ENCODE measurements around the gene KCNJ9. TPM values are rescaled to one million over a fixed set of nuclear protein-coding genes. Genes with fewer than 3 reads are reported as not detected.
A peak's percentile ranks its signal among the peaks of the same experiment; 100 is the strongest.

Gene KCNJ9
- total RNA-seq, 1 donor from 2014 or later: not detected

- H3K4me1 Mint-ChIP-seq (ENCODE audit: unreplicated experiment): peaks cover 48% of the 10 kb centered on the region
- no peak for DNase-seq (ENCODE audit: extremely low spot score, unreplicated experiment)
- H3K27ac Mint-ChIP-seq (ENCODE audit: unreplicated experiment): no peak overlapping the region
- no peaks in the 10 kb centered on the region for H3K9me3 Mint-ChIP-seq (ENCODE audit: unreplicated experiment)
- no peaks in the 10 kb centered on the region for H3K36me3 Mint-ChIP-seq (ENCODE audit: unreplicated experiment)
- no peak overlapping the region for H3K4me3 Mint-ChIP-seq (ENCODE audit: unreplicated experiment)
- no peak for TF ChIP-seq CTCF (IDR thresholded peaks at IDR 0.05)
- peaks cover 7% of the 10 kb centered on the region for H3K27me3 Mint-ChIP-seq (ENCODE audit: unreplicated experiment)
Measured at GRCh38 chr1:160099716-160100375, 18.5 kb downstream of the KCNJ9 start.

- H3K36me3 Mint-ChIP-seq (ENCODE audit: unreplicated experiment): no peaks in the 10 kb centered on the region
- H3K9me3 Mint-ChIP-seq (ENCODE audit: unreplicated experiment): no peaks in the 10 kb centered on the region
- peaks cover 46% of the 10 kb centered on the region for H3K4me1 Mint-ChIP-seq (ENCODE audit: unreplicated experiment)
- TF ChIP-seq CTCF (IDR thresholded peaks at IDR 0.05): peak; percentile 94
- H3K27me3 Mint-ChIP-seq (ENCODE audit: unreplicated experiment): peaks cover 16% of the 10 kb centered on the region
- DNase-seq (ENCODE audit: extremely low spot score, unreplicated experiment): peak; percentile 88
- H3K4me3 Mint-ChIP-seq (ENCODE audit: unreplicated experiment): no peak overlapping the region
- no peak overlapping the region for H3K27ac Mint-ChIP-seq (ENCODE audit: unreplicated experiment)
Measured at GRCh38 chr1:160101037-160101716, 19.8 kb downstream of the KCNJ9 start.

GRCh38 chr1:160101717-160102522, 20.6 kb downstream of the KCNJ9 start:
- H3K27me3 Mint-ChIP-seq (ENCODE audit: unreplicated experiment): peaks cover 23% of the 10 kb centered on the region

GRCh38 chr1:160103658-160104408, 22.5 kb downstream of the KCNJ9 start:
- no peak for TF ChIP-seq CTCF (IDR thresholded peaks at IDR 0.05)
- Mint-ChIP-seq H3K4me1 (ENCODE audit: unreplicated experiment) (peaks cover 40% of the 10 kb centered on the region), H3K36me3 (ENCODE audit: unreplicated experiment) (no peaks in the 10 kb centered on the region), H3K27me3 (ENCODE audit: unreplicated experiment) (peaks cover 31% of the 10 kb centered on the region), H3K9me3 (ENCODE audit: unreplicated experiment) (no peaks in the 10 kb centered on the region), H3K4me3 (ENCODE audit: unreplicated experiment) (no peak overlapping the region), H3K27ac (ENCODE audit: unreplicated experiment) (no peak overlapping the region)
- DNase-seq (ENCODE audit: extremely low spot score, unreplicated experiment): no peak

More at GRCh38 chr1:160101717-160102522, 20.6 kb downstream of the KCNJ9 start:
- no peak for TF ChIP-seq CTCF (IDR thresholded peaks at IDR 0.05)
- Mint-ChIP-seq H3K9me3 (ENCODE audit: unreplicated experiment) (no peaks in the 10 kb centered on the region), H3K27ac (ENCODE audit: unreplicated experiment) (no peak overlapping the region), H3K4me3 (ENCODE audit: unreplicated experiment) (no peak overlapping the region), H3K36me3 (ENCODE audit: unreplicated experiment) (no peaks in the 10 kb centered on the region), H3K4me1 (ENCODE audit: unreplicated experiment) (peaks cover 46% of the 10 kb centered on the region)
- DNase-seq (ENCODE audit: extremely low spot score, unreplicated experiment): no peak
